HCT116 (cell line): ENCODE measurements around the gene GRAMD1C. TPM values are rescaled to one million over a fixed set of nuclear protein-coding genes. Genes with fewer than 3 reads are reported as not detected.

ENCODE experiments used
- ATAC-seq: fragments of 200-7000 bp; cut with Tn5 transposase; 2 replicates; pipeline ENCODE4 v1.9.1; 2020; ENCODE audit warnings: mild to moderate bottlenecking, moderate library complexity
- BruUV-seq: library from RNA; stranded (reverse); fragments of 400-500 nt; replicated peaks from 2 replicates; lab custom pipeline; 2021; lab: Mats Ljungman, UMichigan
- CTCF ChIA-PET: fragments of 300-600 bp; sonication (Branson Sonifier 250); formaldehyde crosslinking; loops from one replicate; lab custom pipeline; 2021; ENCODE audit warnings: antibody characterized with exemption; lab: Charles Lee
- POLR2A ChIA-PET: fragments of 300-600, 350-600 bp; sonication (Branson Sonifier 250); formaldehyde crosslinking; loops from one replicate; lab custom pipeline; 2021; ENCODE audit warnings: antibody characterized with exemption; lab: Charles Lee
- RAD21 ChIA-PET, 2 experiments: fragments of 300-600 bp; sonication (Branson Sonifier 250); formaldehyde crosslinking; loops; one replicate each; lab custom pipeline; 2023; ENCODE audit warnings: low total read pairs in 2 of 2; ENCODE audit not compliant: uncharacterized antibody in 2 of 2, unreplicated experiment in 2 of 2, low non-redundant PET in 1 of 2; lab: Charles Lee
- DNase-seq: peaks from one replicate; pipeline ENCODE4 v3.0.0-alpha.2; 2010; ENCODE audit warnings: low read depth, low spot score
- H2AFZ ChIP-seq: fragments of 200-600 bp; shearing (Covaris generic), sonication (generic); 2 replicates; pipeline ENCODE4 v1.6.1; 2017; ENCODE audit warnings: low read depth, mixed run types, mixed read lengths, antibody characterized with exemption, low read length; ENCODE audit not compliant: poor library complexity, severe bottlenecking
- H3K27ac ChIP-seq: 2 replicates; pipeline ENCODE4 v1.5.1; 2012; ENCODE audit warnings: low read depth, low read length
- H3K27me3 ChIP-seq: fragments of 200-600 bp; sonication (generic); 2 replicates; pipeline ENCODE4 v1.6.1; 2016; ENCODE audit warnings: mixed run types, low read length, mixed read lengths; ENCODE audit not compliant: insufficient read depth
- H3K36me3 ChIP-seq, 2 experiments: fragments of 200-500 bp in 1 of 2; fragments of 200-600 bp in 1 of 2; sonication (Bioruptor generic) in 1 of 2; sonication (generic) in 1 of 2; 2 replicates each; pipeline versions ENCODE4 v1.5.1 to v1.6.1; 2014 to 2016; ENCODE audit warnings: low read length in 2 of 2, inconsistent platforms in 1 of 2, mixed read lengths in 1 of 2, mixed run types in 1 of 2; ENCODE audit not compliant: insufficient read depth in 2 of 2, control insufficient read depth in 1 of 2
- H3K4me1 ChIP-seq, 2 experiments: fragments of 200-600 bp in 1 of 2; sonication (generic) in 1 of 2; 2 replicates each; pipeline versions ENCODE4 v1.5.1 to v1.6.1; 2012 to 2017; ENCODE audit warnings: low read length in 2 of 2, inconsistent platforms in 1 of 2, mild to moderate bottlenecking in 1 of 2, mixed read lengths in 1 of 2, mixed run types in 1 of 2, moderate library complexity in 1 of 2; ENCODE audit not compliant: insufficient read depth in 2 of 2, control insufficient read depth in 1 of 2
- H3K4me2 ChIP-seq: fragments of 200-600 bp; sonication (generic); 2 replicates; pipeline ENCODE4 v1.6.1; 2017; ENCODE audit warnings: mixed run types, low read length, mixed read lengths
- H3K4me3 ChIP-seq, 2 experiments: fragments of 200-600 bp in 1 of 2; sonication (generic) in 1 of 2; replicated peaks in 1 of 2; 2 replicates each; pipeline ENCODE4 v1.5.1; 2011 to 2016; ENCODE audit warnings: low read length in 2 of 2, control low read depth in 1 of 2, low read depth in 1 of 2, mild to moderate bottlenecking in 1 of 2, mixed read lengths in 1 of 2, mixed run types in 1 of 2
- H3K79me2 ChIP-seq: fragments of 200-600 bp; sonication (generic); 2 replicates; pipeline ENCODE4 v1.6.1; 2017; ENCODE audit warnings: mild to moderate bottlenecking, mixed run types, low read length, moderate library complexity, mixed read lengths; ENCODE audit not compliant: insufficient read depth
- H3K9ac ChIP-seq: fragments of 200-600 bp; sonication (generic); 2 replicates; pipeline ENCODE4 v1.6.1; 2016; ENCODE audit warnings: low read length, mixed read lengths
- H3K9me2 ChIP-seq: fragments of 200-600 bp; sonication (generic), shearing (Covaris generic); 2 replicates; pipeline ENCODE4 v1.6.1; 2017; ENCODE audit warnings: mixed run types, mild to moderate bottlenecking, moderate library complexity; ENCODE audit not compliant: insufficient read depth
- H3K9me3 ChIP-seq, 2 experiments: fragments of 200-500 bp in 1 of 2; fragments of 200-600 bp in 1 of 2; sonication (Bioruptor generic) in 1 of 2; sonication (generic) in 1 of 2; 2 replicates each; pipeline ENCODE4 v1.6.1; 2014 to 2017; ENCODE audit warnings: low read length in 2 of 2, mixed read lengths in 2 of 2, inconsistent platforms in 1 of 2, low read depth in 1 of 2, mild to moderate bottlenecking in 1 of 2, mixed run types in 1 of 2, moderate library complexity in 1 of 2; ENCODE audit not compliant: control insufficient read depth in 1 of 2, insufficient read depth in 1 of 2
- H4K20me1 ChIP-seq: fragments of 200-600 bp; sonication (generic), shearing (Covaris generic); 2 replicates; pipeline ENCODE4 v1.6.1; 2017; ENCODE audit warnings: mixed run types, mild to moderate bottlenecking, moderate library complexity; ENCODE audit not compliant: insufficient read depth
- CBX3 ChIP-seq: IDR thresholded peaks from 2 replicates; pipeline ENCODE4 v1.6.1; 2012; ENCODE audit warnings: low read depth
- EZH2 ChIP-seq: fragments of 200-600 bp; sonication (generic); IDR thresholded peaks from 2 replicates; pipeline ENCODE4 v1.6.1; 2017; ENCODE audit warnings: antibody characterized with exemption, mixed run types
- JUND ChIP-seq: IDR thresholded peaks from 2 replicates; pipeline ENCODE4 v1.6.1; 2012
- POLR2AphosphoS5 ChIP-seq: IDR thresholded peaks from 2 replicates; pipeline ENCODE4 v1.6.1; 2011; ENCODE audit warnings: mild to moderate bottlenecking, low read depth, low read length, moderate library complexity
- SP1 ChIP-seq: IDR thresholded peaks from 2 replicates; pipeline ENCODE4 v1.6.1; 2012; ENCODE audit warnings: low read depth
- YY1 ChIP-seq: IDR thresholded peaks from 2 replicates; pipeline ENCODE4 v1.6.1; 2011; ENCODE audit warnings: low read length, low read depth, moderate library complexity, mild to moderate bottlenecking; ENCODE audit not compliant: insufficient replicate concordance; ENCODE audit errors: extremely low read depth
- intact Hi-C: fragments of 100-400 bp; cut with micrococcal nuclease; formaldehyde crosslinking; loops from 2 replicates; pipeline ENCODE4 v1.10.0; 2022
- total RNA-seq: library from RNA; stranded (reverse); gene quantifications from one replicate; pipeline ENCODE4 v1.2.1, GENCODE V29; 2021; ENCODE audit not compliant: unreplicated experiment

The GRAMD1C gene
- total RNA-seq, 1 experiment from 2014 or later: 7.9 TPM

DNA sequence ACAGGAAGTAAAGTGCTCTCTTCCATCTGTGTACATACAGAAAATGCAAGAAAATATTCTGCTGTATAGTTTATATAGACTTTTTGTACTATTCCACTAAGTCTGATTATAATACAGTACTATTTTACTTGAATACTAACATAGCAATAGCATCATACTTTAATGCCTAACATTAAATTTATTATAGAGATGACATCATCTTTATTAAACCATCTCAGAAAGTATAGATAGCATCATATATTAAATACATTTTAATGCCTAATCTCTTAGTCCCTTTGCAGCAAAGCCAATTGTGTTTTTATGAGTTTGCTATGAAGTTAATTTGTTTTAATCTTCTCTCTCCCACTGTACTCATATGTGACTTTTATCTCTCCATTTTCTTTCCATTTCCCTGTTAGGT lies 69.5 kb downstream of the GRAMD1C start:
- no peaks in the 10 kb centered on the region for H3K27me3 ChIP-seq
- POLR2A ChIA-PET: no interaction called here
- intact Hi-C loops: no loop called here

DNA sequence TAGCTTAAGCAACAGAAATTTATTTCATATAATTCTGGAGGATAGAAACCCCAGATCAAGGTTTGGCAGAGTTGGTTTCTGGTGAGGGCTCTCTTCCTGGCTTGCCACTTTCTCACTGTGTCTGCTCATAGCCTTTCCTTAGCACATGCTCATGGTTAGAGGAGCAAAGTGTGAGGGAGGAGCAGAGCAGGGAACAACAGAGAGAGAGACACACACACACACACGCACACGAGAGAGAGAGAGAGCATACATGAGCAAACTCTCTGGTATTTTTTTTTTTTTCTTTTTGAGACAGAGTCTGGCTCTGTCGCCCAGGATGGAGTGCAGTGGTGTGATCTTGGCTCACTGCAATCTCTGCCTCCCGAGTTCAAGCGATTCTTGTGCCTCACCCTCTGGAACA lies 72.4 kb downstream of the GRAMD1C start:
- Histone ChIP-seq H3K27me3 (no peaks in the 10 kb centered on the region), H3K4me1 (peaks cover 0 to 4% of the 10 kb centered on the region in 2 experiments; a peak in 1 of 4 replicates), H3K27ac (no peak overlapping the region), H2AFZ (no peak overlapping the region), H3K9me2 (no peaks in the 10 kb centered on the region), H3K4me3 (no peak overlapping the region), H3K79me2 (no peaks in the 10 kb centered on the region), H3K9me3 (no peaks in the 10 kb centered on the region), H3K4me2 (no peak overlapping the region), H3K9ac (no peak overlapping the region), H4K20me1 (no peaks in the 10 kb centered on the region), H3K36me3 (no peaks in the 10 kb centered on the region)
- ChIA-PET POLR2A (interaction anchor here (0.7 kb wide), 1 partner anchor 20 kb away, joined by 5 read pairs; no protein-coding TSS in a partner anchor), CTCF (no interaction called here), RAD21 (no interaction called here)
- TF ChIP-seq POLR2AphosphoS5 (no peak), EZH2 (no peak), JUND (no peak)
- intact Hi-C loops: loop anchor here (10.0 kb wide), 1 partner anchor 416 kb away; no protein-coding TSS in a partner anchor
- ATAC-seq (no peak), DNase-seq (no peak)
- BruUV-seq: no TSS peak

More for the DNA sequence above, 69.5 kb downstream of the GRAMD1C start:
- H2AFZ ChIP-seq: no peak overlapping the region
- RAD21 ChIA-PET: interaction anchor here in 1 of 2 experiments (0.6 kb wide), 1 partner anchor 889 kb away, joined by 3 read pairs; a partner anchor contains a TSS
- DNase-seq (no peak), ATAC-seq (no peak)
- no peak overlapping the region for H3K4me2 ChIP-seq
- H3K9ac ChIP-seq: no peak overlapping the region
- no TSS peak for BruUV-seq
- CTCF ChIA-PET: interaction anchor here (1.1 to 1.6 kb wide), 2 partner anchors 64 kb away, joined by 3 to 5 read pairs; no protein-coding TSS in a partner anchor
- H3K4me3 ChIP-seq: no peak overlapping the region
- TF ChIP-seq YY1 (no peak), SP1 (no peak), JUND (no peak), EZH2 (no peak), CBX3 (no peak)
- no peaks in the 10 kb centered on the region for H3K36me3 ChIP-seq
- no peaks in the 10 kb centered on the region for H3K79me2 ChIP-seq
- H4K20me1 ChIP-seq: no peaks in the 10 kb centered on the region
- no peak overlapping the region for H3K27ac ChIP-seq
- no peaks in the 10 kb centered on the region for H3K9me3 ChIP-seq
- peaks cover 0 to 4% of the 10 kb centered on the region in 2 experiments; a peak in 1 of 4 replicates for H3K4me1 ChIP-seq
- H3K9me2 ChIP-seq: no peaks in the 10 kb centered on the region
